Small intestine (tissue), 7 donors: Measurements from ENCODE around the gene SLITRK3. TPM values are rescaled to one million over a fixed set of nuclear protein-coding genes. Genes with fewer than 3 reads are reported as not detected.

Experiments
- DNase-seq, 2 donors: peaks; one replicate each; pipeline versions ENCODE4 v3.0.0 to v3.0.0-alpha.2; 2013
- FAIRE-seq: peaks from 2 replicates; lab custom pipeline; 2012; peaks lifted over from hg19 to GRCh38; lab: Jason Lieb, UNC
- H3K27ac ChIP-seq, 3 donors: one replicate each; pipeline ENCODE4 v1.5.1; 2013; ENCODE audit warnings: low read length in 2 of 3, mild to moderate bottlenecking in 2 of 3, control low read depth in 1 of 3, inconsistent platforms in 1 of 3, low read depth in 1 of 3, moderate library complexity in 1 of 3
- H3K27me3 ChIP-seq, 3 donors: one replicate each; pipeline ENCODE4 v1.6.1; 2013; ENCODE audit warnings: low read length in 3 of 3, inconsistent platforms in 1 of 3; ENCODE audit not compliant: control insufficient read depth in 3 of 3, insufficient read depth in 3 of 3
- H3K36me3 ChIP-seq, 3 donors: one replicate each; pipeline ENCODE4 v1.6.1; 2013; ENCODE audit warnings: low read length in 3 of 3, inconsistent platforms in 1 of 3, low read depth in 1 of 3, mild to moderate bottlenecking in 1 of 3, moderate library complexity in 1 of 3; ENCODE audit not compliant: control insufficient read depth in 3 of 3, insufficient read depth in 2 of 3
- H3K4me1 ChIP-seq, 3 donors: one replicate each; pipeline ENCODE4 v1.6.1; 2013; ENCODE audit warnings: low read length in 2 of 3, inconsistent platforms in 1 of 3, low read depth in 1 of 3, mild to moderate bottlenecking in 1 of 3, moderate library complexity in 1 of 3; ENCODE audit not compliant: control insufficient read depth in 3 of 3, insufficient read depth in 2 of 3
- H3K4me3 ChIP-seq, 3 donors: one replicate each; pipeline ENCODE4 v1.5.1; 2013; ENCODE audit warnings: low read length in 3 of 3, control low read depth in 1 of 3, inconsistent platforms in 1 of 3, low read depth in 1 of 3, mild to moderate bottlenecking in 1 of 3, moderate library complexity in 1 of 3
- H3K9me3 ChIP-seq, 2 donors: one replicate each; pipeline ENCODE4 v1.6.1; 2013; ENCODE audit warnings: low read depth in 1 of 2, low read length in 1 of 2; ENCODE audit not compliant: control insufficient read depth in 2 of 2, insufficient read depth in 1 of 2
- WGBS, 3 donors: extraction: QIAGEN DNeasy Blood & Tissue Kit; methylation state at CpG; one replicate each; pipeline ENCODE4 v1.1.7; 2013; 5-methylcytosine and 5-hydroxymethylcytosine counted together
- polyA plus RNA-seq, 4 donors: library from polyadenylated mRNA; stranded (reverse) in 3 of 4; unstranded in 1 of 4; fragments of 200-250 nt in 3 of 4; fragments of 120-200 nt in 1 of 4; gene quantifications; one replicate each; pipeline versions ENCODE4 v1.2.1 to v1.2.3, GENCODE V29; 2013
- donor health status: healthy with polysubstance abuse.
- donor health status: control.
- donor health status: control.
- donor health status: Bipolar disorder and iron deficiency.
- donor health status: healthy.

The SLITRK3 gene
- polyA plus RNA-seq, 4 donors = 0.22 to 0.28 TPM; not detected in 2

- peaks cover 3 to 70% (median 33%) of the 10 kb centered on the region in 3 donors for H3K27me3 ChIP-seq
- H3K27ac ChIP-seq = no peak overlapping the region
- DNase-seq = peak in 1 of 2 donors; percentile 37
- no peak for FAIRE-seq
- peak overlapping the region in 1 of 3 donors; percentile 44 for H3K4me3 ChIP-seq
- no peaks in the 10 kb centered on the region for H3K36me3 ChIP-seq
- H3K9me3 ChIP-seq = no peaks in the 10 kb centered on the region
- 7% methylated on average over 22 of the region's 22 CpGs for WGBS, 3 donors
- H3K4me1 ChIP-seq = peaks cover 3 to 38% (median 5%) of the 10 kb centered on the region in 3 donors
Observed at GRCh38 chr3:165194511-165195240, 1.5 kb downstream of the SLITRK3 start.

GRCh38 chr3:165193366-165194254 lies 2.6 kb downstream of the SLITRK3 start:
- H3K4me3 ChIP-seq = peak overlapping the region in 1 of 3 donors; percentile 30

GRCh38 chr3:165192610-165193192 lies 3.5 kb downstream of the SLITRK3 start:
- Histone ChIP-seq H3K27me3 (peaks cover 3 to 62% (median 33%) of the 10 kb centered on the region in 3 donors), H3K4me3 (peak overlapping the region in 1 of 3 donors; percentile 30), H3K36me3 (no peaks in the 10 kb centered on the region), H3K4me1 (peaks cover 3 to 38% (median 5%) of the 10 kb centered on the region in 3 donors), H3K9me3 (no peaks in the 10 kb centered on the region), H3K27ac (no peak overlapping the region)
- FAIRE-seq = no peak
- 6 to 12% (median 8%) methylated on average over 13 to 14 of the region's 14 CpGs for WGBS, 3 donors
- DNase-seq = peak in 1 of 2 donors; percentile 42

More at GRCh38 chr3:165193366-165194254, 2.6 kb downstream of the SLITRK3 start:
- peaks cover 3 to 38% (median 5%) of the 10 kb centered on the region in 3 donors for H3K4me1 ChIP-seq
- 6 to 8% (median 7%) methylated on average over 18 of the region's 18 CpGs for WGBS, 3 donors
- peaks cover 3 to 70% (median 33%) of the 10 kb centered on the region in 3 donors for H3K27me3 ChIP-seq
- H3K27ac ChIP-seq = no peak overlapping the region
- no peaks in the 10 kb centered on the region for H3K36me3 ChIP-seq
- FAIRE-seq = no peak
- peak in 1 of 2 donors; percentile 36 for DNase-seq
- H3K9me3 ChIP-seq = no peaks in the 10 kb centered on the region

- DNase-seq = no peak
- H3K4me3 ChIP-seq = no peak overlapping the region
- peaks cover under 1 to 50% (median 28%) of the 10 kb centered on the region in 3 donors for H3K27me3 ChIP-seq
- H3K9me3 ChIP-seq = no peaks in the 10 kb centered on the region
- no peak overlapping the region for H3K27ac ChIP-seq
- peaks cover 3 to 37% (median 5%) of the 10 kb centered on the region in 3 donors for H3K4me1 ChIP-seq
- H3K36me3 ChIP-seq = no peaks in the 10 kb centered on the region
- no peak for FAIRE-seq
- 43 to 59% (median 47%) methylated on average over 3 of the region's 3 CpGs for WGBS, 3 donors
Observed at GRCh38 chr3:165191491-165191890, 4.7 kb downstream of the SLITRK3 start.

- no peak for DNase-seq
- WGBS, 3 donors = 91 to 92% (median 91%) methylated on average over 12 of the region's 12 CpGs
- Histone ChIP-seq H3K9me3 (no peaks in the 10 kb centered on the region), H3K4me1 (peaks cover 0 to 10% (median 0%) of the 10 kb centered on the region in 3 donors), H3K4me3 (no peak overlapping the region), H3K27ac (no peak overlapping the region), H3K36me3 (no peaks in the 10 kb centered on the region), H3K27me3 (peaks cover 0 to 20% (median 10%) of the 10 kb centered on the region in 3 donors)
- no peak for FAIRE-seq
Observed at GRCh38 chr3:165188452-165188851, 7.7 kb downstream of the SLITRK3 start.

- DNase-seq (peak; percentile 82 to 83), FAIRE-seq (no peak)
- WGBS, 3 donors = 11 to 21% (median 17%) methylated on average over 8 of the region's 8 CpGs
Observed at GRCh38 chr3:165185707-165186327, 10.4 kb downstream of the SLITRK3 start.

GRCh38 chr3:165181556-165181955 lies 14.6 kb downstream of the SLITRK3 start:
- 67 to 88% (median 73%) methylated on average over 1 of the region's 1 CpG for WGBS, 3 donors
- Histone ChIP-seq H3K27ac (no peak overlapping the region), H3K36me3 (no peaks in the 10 kb centered on the region), H3K9me3 (no peaks in the 10 kb centered on the region), H3K4me3 (no peak overlapping the region), H3K27me3 (no peaks in the 10 kb centered on the region), H3K4me1 (no peaks in the 10 kb centered on the region)
- peak; percentile 14 to 78 for DNase-seq
- no peak for FAIRE-seq

More at GRCh38 chr3:165185707-165186327, 10.4 kb downstream of the SLITRK3 start:
- no peaks in the 10 kb centered on the region for H3K9me3 ChIP-seq
- H3K4me1 ChIP-seq = no peaks in the 10 kb centered on the region
- H3K27me3 ChIP-seq = peaks cover 0 to 5% (median 0%) of the 10 kb centered on the region in 3 donors
- H3K36me3 ChIP-seq = no peaks in the 10 kb centered on the region
- H3K27ac ChIP-seq = no peak overlapping the region
- no peak overlapping the region for H3K4me3 ChIP-seq
